HG03196 (cell line): Measurements from ENCODE around the gene LCN10.
"Not testable (repeated sequence)": the region's sequence is repeated elsewhere in the genome, so short reads cannot be mapped to it uniquely, and the experiment has no call there.

Source experiments
- ATAC-seq: cut with Tn5 transposase; IDR thresholded peaks from one replicate; pipeline ENCODE4 v1.9.1; 2021; ENCODE audit not compliant: unreplicated experiment

LCN10 gene

DNA sequence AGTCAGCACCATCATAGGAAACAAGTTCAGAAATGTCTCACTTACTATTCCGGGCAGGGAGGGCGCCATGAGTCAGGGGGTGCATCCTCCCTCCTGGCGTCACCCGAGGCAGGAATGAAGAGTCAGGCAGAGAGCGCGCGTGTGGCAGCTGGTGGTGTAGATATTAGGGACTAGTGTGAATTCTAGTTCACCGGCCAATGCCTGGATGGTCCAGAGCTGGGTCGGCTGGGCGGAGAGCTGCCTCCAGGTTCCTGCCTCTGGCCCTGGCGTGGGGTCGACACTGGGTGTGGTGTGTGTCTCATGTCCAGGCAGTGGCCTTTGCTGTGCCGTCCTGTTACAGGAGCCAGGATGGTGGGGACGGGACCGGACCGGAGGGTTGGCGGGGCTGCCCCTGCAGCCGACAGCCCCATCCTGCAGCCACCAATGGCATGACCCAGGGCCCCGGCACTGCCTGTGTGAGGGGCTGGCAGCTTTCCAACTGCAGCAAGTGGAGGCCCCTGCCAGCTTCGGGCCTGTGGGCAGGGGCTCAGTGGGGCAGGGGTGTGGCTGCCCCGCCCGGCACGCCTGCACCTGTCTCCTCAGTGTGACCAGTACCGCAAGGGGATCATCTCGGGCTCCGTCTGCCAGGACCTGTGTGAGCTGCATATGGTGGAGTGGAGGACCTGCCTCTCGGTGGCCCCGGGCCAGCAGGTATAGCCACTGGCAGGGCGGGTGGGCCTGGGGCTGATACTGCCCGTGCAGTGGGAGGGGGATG is 21.2 kb downstream of the LCN10 start:
- ATAC-seq, result no peak

DNA sequence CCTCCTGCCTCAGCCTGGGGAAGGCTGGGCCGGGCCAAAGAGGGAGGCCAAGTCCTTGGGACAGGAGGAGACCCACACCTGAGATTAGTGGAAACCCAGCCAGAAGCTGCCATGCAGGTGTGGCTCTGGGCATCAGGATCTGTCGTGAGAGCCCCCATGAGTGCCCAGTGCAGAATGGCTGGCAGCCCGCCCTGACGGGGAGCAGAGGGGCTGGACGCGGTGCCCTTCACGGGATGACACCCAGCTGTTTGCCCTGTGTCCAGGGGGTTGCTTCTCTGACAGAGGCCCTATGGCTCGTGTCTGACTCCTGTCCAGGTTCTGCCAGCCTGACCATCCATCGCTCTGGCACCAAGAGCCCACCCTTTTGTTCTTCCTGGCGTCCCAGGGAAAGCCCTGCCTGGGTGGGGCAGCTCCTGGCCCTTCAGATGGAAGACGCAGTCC is 21.8 kb downstream of the LCN10 start:
- ATAC-seq, result no peak

DNA sequence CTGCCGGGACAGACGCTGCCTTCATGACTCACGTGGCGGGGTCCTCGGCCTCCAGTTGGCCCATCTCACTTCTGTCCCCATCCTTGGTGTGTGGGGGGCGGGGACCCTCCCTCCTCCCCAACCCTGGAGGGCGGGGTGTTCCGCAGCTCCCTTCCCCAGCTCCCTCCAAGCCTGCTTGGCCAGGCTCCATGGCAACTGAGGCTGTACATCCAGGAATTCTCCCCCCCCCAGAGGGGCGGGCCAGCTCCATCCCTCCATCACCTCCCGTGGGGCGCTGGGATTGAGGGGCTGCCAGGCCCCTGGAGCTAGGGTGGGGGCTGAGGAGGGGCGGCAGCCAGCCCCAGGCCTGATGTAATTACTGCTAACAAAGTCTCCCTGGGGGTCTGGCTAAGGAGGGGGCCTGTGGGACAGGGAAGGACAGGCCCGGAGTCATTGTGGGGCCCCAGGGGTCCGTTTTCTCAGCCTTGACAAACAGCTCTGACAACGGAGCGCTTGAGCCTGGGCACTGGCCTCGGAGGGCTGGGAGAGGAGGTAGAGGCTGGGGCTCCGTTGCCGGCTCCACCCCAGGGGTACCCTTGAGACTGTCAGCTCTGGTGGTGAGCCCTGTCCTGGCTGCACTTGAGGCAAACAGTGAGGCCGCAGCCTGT is 22.4 kb downstream of the LCN10 start:
- ATAC-seq, result no peak

DNA sequence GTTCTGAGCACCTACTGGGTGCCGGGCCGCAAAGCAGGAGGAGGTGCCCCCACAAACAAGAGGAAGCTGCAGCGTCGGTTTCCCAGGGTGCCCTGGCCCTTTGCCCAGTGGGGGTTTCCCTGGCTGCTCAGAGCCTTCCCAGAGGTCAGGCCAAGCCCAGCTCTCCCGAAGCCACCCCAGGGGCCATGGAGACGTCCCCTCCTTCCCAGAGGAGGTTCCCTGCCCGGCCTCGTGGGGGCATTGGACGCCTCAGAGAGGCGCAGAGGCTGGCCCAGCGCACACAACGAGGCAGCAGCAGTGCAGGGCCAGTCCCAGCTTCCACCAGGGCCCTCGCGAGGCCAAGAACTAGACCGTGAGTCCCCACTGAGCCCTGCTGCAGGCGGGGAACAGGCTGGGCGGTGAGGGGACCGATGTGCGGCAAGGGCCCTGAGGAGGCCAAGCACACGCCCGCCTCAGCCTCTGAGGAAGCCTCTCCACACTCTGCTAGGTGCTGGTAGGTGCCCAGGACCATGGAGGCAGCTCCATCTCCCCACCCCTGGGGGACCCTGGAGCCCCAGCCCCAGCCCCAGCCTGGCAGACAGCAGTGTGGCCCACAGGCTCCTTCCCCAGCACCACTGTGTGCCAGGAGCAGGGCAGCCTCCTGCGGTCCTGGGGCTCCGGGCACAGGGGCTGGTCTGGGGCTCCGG is 23.4 kb downstream of the LCN10 start:
- ATAC-seq, result no peak

DNA sequence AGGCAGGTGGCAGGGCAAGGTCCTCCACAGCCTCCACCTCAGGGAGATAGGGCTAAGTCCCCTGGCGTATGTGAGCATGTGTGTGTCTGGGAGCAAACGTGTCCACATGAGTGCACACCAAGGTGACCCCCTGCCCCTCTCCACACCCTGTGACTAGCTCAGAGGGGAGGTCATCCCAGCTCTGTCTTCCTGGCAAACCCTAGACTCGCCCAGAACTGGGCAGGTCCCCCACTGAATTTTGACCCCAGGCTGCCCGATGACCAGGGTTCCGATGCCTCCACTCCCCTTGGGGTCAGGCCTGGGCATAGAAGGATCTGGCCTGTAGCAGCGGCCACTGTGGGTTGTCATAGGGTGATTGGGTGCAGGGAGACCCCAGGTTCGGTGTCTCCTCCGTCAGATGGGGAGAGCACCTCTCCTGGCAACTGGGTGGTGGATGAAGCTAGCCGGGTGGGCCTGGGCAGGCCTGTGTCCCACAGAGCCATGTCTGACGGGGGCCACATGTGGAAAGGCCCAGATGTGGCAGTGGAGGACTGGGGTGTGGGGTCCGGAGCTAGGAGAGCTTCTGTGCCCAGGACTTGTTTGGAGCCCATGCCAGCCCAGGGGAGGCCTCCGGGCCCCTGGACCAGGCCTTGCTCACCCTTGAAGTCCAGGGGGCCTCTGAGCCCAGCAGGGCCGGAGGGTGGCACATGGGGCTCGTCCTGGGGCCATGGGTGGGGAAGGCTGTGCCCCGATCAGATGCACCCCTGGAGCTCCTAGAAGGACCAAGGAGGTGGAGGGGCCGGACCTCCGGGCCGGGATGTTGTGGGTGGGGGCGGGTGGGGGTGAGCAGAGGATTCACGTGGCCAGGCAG is 24.2 kb downstream of the LCN10 start:
- no peak for ATAC-seq

DNA sequence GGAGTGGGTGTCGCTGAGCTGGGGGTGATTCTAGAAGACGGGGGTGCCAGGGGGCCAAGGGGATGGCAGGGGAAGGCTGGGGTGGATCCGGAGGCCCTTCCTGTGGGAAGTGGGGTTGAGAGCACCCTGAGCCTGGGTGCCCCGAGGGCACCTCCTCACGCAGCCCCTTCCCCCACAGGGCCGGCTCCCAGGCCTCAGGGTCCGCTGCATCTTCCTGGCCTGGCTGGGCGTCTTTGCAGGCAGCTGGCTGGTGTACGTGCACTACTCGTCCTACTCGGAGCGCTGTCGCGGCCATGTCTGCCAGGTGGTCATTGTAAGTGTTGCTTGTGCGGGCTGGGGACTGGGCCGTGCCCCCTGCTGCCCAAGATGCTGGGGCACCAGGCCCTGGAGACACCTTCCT is 25.3 kb downstream of the LCN10 start:
- no peak for ATAC-seq

DNA sequence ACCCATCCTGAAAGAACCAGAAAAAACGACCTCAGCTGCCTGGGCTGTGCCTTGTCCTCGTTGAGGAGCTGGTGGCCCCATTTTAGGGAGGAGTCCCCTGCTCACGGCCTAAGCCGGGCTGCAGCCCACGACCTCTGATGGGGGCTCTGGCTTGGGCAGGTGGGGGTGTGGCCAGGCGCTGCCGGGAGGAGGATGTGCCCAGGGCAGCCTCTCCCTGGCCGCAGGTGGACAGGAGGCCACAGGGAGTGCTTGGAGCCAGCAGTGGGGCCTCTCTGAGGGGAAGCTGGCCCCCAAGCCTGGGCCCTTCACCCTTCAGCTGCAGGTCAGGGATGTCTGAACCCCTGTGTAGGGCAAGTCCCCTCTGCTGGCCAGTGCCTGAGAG is 27.9 kb downstream of the LCN10 start:
- no peak for ATAC-seq

DNA sequence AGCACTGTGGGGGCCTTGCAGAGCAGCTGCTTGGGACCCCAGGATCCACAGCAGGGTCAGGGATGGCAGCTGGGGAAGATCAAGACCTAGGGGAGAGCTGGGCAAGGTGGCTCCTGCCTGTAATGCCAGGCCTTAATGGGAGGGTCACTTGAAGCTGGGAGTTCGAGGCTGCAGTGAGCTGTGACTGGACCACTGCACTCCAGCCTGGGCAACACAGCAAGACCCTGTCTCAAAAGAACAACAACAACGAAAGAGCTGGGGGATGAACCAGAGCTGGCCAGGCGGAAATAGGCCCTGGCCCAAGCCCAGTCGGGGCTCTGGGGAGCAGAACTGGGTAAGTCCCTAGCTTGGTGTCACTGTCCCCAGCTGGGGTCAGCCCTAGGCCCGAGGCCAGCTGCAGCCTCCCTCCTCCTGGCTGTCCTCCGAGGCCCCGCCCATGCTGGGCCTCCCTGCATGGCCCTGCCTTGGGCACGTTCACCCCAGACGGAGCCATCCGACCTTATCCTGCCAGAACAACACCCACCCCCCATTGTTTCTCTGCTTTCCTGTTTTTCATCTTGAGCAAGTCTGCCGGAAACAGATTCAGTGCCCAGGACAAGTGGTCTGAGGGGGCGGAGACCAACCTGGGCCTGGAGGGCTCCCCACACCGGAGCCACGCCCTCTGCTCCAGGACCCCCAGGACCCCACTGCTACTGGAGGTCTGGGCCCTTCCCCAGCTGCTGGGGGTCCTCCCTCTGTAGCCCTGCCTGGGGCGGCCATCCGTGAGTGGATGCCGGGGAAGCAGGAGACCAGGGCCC is 28.4 kb downstream of the LCN10 start:
- ATAC-seq, result no peak

DNA sequence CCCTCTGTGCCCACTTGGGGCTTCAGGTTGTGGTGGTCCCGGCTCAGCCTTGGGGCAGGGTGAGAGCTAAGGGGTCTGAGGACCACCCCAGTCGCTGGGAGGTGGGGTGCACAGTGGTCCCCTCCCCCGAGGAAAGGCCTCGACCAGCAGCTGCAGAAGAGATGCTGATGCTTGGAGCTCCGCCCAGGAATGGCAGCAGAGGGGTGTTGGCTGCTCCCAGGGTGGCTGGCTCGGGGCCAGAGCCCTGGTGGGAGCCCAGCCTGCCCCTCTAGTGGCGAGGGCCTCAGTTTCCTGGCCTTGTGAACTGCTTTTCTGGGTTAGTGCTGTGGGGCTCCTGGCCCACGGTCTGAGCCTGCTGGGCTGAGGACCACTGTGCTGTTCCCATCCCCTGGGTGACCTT is 29.2 kb downstream of the LCN10 start:
- no peak for ATAC-seq

DNA sequence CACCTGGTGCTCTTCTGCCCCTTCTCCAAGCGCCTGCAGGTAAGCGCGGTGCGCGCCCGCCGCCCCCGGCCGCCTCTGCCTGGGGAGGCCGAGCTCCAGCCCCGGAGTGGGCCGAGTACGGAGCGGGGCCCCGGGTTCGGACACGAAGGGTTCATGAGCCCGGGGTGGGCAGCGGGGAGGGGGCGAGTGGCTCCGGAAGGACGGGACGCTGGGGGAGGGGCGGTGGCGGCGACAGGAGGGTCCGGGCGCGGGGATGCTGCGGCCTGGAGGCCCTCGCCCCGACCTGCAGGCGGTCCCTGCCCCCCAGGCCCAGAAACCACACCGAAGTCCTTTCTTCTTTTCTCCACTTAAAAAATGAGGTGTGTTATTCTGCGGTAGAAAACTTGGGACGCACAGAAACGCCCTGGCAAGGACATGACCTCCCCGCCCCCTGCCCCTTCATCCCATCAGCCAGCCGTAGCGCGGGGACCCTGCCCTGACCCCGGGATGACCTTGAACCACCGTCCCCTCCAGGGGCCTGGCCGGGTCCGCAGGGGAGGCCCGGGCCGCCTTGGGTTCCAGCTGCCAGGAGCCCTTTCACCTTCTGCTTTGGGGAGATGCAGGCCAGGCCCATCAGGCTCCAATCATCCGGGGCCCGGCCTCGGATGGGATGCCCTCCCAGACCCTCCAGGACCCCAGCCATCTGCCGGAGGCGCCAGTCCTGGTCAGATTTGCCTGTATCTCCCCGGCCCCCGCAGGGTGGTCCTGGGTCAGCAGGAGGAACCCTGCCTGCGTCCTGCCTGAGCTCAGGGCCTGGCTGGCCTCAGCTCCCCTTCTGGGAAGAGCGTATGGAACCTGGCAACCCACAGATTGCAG is 29.8 kb downstream of the LCN10 start:
- ATAC-seq, result no peak

DNA sequence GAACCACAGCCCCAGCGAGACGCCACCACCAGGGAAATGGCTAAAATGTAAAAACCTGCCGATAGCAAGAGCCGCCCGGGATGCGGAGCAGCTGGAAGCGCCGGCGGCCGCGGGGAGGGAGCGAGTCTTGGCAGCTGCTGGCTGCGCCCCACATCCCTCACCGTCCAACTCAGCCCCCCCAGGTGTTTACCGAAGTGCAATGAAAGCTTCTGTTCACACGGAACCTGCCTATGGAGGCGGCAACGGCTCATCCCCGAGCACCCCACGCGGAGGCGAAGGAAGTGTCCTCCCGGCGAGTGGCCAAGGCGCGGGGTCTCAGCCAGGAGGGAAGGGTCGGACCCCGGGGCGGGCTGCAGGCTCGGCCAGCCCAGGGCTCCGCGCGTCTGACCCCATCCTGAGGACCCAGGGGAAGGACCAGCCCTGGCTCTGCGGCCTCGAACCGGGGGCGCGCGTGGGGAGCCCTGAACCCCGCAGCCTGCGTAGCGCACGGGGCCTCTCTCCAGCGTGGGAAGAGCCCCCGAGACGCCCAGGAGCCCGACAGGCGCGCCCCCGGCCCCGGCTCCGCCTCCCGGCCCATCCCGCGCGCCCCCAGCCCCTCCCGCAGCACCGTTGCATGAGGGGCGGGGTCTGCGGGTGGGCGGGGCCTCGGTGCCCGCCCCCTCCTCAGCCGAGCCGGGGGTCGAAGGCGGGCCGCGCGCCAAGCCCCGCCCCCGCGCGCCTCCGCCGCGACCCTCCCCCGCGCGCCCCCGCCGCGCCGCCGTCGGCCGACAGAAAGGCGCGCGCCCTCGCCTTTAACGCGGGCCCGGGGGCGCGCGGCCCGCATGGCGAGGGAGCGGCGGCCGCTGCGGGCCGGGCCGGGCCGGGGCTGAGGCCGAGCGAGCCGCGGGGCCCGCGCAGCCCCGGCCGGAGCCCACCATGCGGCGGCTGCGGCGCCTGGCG is 30.7 kb downstream of the LCN10 start, which contains the start of gene DIPK1B:
DIPK1B (plus strand) TSS at position 822 of the 939 bp plus-strand sequence; CDS start at position 916, 94 bp downstream.
- no peak for ATAC-seq

DNA sequence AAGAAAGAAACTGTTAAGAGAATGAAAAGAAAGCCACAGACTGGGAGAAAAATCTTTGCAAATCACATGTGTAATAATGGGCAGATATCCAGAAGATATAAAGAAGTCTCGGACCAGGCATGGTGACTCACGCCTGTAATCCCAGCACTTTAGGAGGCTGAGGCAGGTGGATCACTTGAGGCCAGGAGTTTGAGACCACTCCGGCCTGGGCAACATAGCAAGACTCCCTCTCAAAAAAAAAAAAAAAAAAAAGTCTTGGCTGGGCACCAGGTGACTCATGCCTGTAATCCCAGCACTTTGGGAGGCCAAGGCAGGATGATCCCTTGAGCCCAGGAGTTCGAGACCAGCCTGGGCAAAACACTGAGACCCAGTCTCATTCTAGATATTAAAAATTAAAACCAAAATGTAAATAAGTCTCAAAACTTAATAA is 31.5 kb downstream of the LCN10 start:
- not testable (repeated sequence) for ATAC-seq

DNA sequence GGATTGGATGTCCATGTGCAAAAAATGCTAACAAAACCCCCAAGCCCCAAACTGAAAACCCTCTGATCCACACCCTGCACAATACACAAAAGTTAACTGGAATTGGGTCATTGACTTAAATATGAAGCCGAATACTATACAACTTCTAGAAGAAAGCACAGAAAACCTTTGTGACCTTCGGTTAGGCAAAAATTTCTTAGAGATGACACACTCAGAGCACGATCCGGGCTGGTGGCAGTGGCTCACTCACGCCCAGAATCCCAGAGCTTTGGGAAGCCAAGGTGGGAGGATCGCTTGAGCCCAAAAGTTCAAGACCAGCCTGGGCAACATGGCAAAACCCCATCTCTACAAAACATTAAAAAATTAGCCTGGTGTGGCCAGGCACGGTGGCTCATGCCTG is 32.2 kb downstream of the LCN10 start:
- no peak for ATAC-seq

DNA sequence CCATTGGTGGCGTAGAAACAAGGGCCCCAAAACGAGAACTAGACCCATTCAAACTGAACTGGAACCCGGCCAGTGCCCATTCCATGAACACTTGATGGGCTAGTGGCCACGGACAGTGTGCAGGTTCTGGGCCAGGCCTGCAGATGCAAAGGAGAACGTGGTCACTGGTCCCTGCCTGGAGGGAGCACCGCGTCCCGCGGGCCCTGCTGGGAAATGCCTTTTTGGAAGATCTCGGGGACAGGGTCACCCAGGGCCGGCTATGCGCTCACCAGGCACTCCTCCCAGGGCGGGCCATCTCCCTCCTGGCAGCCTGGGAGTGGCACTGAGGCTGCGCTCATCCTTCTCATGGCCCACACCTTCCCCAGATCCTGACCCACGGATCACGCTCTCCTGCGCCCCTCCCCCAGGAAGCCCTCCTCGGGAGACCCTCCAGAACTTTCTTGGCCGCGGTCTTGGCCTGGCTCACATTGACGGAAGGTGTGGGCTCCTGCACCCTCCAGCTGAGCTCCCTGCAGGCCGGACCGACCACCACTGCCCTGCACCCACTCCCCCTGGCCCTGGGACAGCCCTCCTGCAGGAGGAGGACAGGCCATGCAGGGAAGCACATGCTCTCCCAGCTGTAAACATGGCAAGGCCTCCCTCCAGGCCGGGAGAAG is 33.2 kb downstream of the LCN10 start:
- ATAC-seq, result no peak

DNA sequence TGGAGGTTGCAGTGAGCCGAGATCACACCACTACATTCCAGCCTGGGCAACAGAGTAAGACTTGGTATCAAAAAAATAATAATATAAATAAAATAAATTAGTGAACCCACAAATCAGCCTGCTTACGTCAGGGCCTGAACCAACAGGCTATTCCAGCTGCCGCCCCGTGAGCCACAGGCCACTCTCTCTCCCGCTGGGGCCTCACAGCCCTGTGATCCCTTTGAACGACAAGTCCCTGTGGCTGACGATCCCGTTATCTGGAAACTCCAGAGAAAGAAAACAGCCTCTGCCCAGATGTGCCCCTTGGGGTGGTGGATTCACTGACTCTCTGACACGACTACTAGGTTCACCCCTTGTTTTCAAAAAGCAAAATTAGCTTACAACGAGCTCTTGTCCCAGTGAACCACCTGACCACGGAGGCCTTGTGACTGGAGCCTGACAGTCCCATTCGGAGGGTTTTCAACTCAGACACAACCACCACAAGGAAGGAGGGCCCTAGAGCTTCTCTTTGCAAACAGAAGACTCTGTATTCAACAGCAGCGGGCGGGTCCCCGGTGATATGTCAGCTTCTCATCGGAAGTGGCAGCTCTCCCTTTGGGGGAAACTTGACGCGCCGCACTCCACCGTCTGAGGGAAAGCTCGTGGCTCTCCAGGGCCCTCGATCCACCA is 34.8 kb downstream of the LCN10 start:
- no peak for ATAC-seq

DNA sequence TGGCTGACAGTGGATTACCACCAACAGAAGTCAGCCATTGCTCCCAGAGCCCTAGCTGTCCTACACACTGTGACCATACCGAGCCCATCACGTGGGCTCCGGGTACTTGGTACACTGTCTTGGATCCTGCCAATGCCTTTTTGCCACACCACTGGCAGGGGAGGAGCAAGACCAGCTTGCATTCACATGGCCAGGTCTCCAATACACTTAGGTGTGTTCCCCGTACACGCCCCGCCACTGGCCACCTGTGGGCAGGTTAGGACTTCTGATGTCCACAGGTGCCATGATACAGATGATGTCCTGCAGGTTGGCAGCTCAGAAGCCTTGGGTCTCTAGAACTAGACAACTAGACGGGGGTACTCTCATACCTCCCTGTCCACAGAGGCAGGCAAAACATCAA is 35.7 kb downstream of the LCN10 start:
- no peak for ATAC-seq

DNA sequence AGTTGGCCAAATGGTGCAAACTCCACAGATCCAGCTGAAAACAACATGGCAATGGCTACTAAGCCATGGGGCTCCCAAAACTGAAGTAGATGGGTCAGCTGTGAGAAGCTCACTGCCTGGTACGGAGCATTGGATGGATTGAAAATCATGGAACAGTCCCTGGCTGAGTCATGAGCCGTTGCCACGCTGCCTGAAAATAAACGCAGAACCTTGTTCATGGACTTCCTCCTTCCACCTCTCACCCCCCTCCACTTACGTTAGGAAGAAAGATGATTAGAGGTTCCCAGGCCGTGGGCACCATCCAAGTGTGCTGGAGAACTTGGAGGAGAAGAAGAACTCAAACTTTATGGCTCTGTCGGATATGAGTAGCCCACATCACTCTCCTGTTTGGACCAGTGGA is 37.2 kb downstream of the LCN10 start:
- ATAC-seq, result no peak
